Activated CD4-positive, alpha-beta T cell treated with anti-CD3 and anti-CD28 coated beads, Interleukin-2, Interleukin-6, amounts not matched to agents 100 ng/mL and 50 ng/mL, durations not matched to agents 16 hours and 8 hours (primary cell): ENCODE measurements around the gene TRDN.
"Not testable (repeated sequence)": the region's sequence is repeated elsewhere in the genome, so short reads cannot be mapped to it uniquely, and the experiment has no call there.

Source experiments
- DNase-seq: peaks from one replicate; pipeline ENCODE4 v3.0.0-alpha.2; 2020

Gene TRDN

DNA sequence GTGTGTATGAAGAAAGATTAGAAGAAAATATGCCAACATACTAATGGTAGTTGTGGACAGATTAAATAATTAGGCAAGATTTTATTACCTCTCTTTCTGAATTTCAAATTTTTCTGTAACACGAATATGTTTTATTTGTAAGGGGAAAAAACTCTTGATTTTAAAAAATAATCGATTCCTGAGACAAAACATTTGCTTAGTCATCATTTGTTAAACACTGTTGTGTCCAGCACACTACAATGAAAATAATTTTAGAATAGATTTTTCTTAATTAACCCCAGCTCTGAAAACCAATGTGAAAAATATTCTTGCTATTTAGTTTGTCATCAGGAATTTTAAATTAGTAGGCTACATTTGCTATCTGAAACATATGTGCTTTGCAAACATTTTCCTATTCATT lies 253.0 kb downstream of the TRDN start:
- DNase-seq: no peak

DNA sequence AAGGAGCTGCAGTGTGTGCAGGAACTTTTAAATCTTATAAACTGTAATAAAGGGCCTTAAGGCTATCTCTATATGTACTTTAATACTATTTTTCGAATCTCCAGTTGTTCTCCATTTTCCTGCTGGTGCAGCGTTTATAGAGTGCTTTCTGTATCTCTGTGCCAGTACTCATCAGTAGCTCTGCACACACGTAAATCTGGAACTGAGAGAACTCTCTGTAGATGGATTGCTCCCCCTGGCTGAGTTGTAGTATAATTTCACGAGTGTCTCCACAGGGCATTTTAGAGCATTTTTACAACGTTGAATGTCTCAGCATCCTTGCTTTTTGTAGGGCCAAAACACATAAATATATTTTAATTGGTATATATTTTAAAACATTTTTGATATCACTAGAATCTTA lies 256.5 kb downstream of the TRDN start:
- DNase-seq: no peak

DNA sequence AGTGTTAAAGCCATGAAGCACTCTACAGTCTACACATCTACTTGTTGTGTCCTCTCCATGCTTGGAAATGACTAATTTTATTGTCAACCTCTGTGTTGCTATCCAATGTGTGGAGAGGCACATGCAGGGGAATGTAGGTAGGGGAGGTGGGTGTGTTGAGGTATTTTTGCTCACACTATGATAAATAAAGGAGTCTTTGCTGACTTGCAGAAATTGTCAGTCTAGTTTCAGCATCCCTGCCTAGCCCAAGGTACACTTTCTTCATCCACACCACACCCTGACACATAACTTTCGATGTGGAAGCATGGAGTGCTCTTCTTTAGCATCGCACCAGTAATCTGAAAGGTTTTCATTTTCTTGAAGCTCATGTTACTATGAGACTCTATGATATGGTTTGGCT lies 264.0 kb downstream of the TRDN start:
- no peak for DNase-seq

DNA sequence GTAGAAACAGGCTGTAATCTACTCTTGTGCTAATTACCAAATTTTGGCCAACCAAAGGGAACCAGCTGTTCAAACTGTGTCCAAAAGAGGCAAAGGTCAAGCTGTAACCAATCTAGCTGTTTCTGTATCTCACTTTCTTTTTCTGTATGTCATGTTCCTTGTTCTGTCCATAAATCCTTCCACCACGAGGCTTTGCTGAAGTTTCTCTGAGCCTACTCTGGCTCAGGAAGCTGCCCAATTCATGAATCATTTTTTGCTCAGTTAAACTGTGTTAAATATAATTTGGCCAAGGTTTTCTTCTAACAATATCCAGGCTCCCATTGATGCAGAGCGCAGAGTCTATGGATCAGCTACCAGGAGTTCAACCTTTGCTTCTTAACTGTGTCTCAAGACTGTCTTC lies 272.8 kb downstream of the TRDN start:
- no peak for DNase-seq

DNA sequence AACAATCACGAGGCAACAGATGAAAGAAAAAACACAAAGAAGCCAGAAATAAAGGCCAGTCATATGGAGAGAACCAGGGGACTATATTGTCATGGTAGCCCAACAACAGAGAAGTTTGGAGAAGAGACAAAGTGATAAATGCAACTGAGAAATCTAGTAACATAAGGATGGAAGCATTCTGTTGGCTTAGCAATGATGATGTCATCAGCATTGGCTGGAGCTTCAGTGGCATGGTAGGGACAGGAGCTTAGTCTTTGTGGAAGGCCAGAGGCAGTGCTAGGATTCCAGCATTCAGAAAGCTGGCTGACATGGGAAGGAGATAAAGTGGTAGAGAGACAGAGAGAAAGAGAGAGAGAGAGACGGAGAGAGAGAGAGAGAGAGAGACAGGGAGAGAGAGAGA lies 276.4 kb downstream of the TRDN start:
- no peak for DNase-seq

DNA sequence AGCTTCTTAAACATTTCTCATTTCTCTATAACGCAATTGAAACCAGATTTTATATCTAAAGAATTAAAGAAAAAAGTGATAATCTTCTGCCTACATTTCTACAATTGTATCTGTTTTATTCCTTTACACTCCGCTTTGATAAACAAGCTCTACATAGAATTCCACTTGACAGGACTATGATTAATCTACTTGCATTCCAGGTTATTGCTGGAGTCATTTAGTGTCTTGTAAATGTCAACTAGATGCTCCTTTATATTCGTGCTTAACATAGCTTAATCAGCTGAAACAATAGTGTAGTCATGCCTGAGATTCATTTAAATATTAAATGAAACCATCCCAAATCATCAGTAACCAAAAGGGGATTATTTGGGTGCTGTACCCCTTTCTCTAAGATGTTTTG lies 284.0 kb downstream of the TRDN start:
- DNase-seq: no peak

DNA sequence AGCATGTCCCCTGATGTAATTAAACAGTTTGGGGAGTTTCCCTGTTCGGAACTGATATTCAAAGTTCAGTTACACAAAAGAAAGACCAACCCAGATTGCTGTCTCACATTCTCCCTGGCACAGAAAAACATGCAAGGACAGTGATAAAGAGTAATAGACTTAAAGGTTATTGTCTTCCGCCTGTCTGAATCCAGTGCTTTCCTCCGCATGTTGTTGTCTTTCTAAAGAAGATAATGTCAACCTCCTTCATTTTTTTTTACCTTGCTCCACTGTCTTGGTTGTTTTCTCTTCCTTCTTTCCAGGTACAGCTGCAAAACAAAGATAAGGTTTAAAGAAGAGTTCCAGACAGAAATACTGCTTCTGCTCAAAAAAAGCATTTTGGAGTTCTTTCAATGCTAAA lies 284.5 kb downstream of the TRDN start:
- DNase-seq: no peak

DNA sequence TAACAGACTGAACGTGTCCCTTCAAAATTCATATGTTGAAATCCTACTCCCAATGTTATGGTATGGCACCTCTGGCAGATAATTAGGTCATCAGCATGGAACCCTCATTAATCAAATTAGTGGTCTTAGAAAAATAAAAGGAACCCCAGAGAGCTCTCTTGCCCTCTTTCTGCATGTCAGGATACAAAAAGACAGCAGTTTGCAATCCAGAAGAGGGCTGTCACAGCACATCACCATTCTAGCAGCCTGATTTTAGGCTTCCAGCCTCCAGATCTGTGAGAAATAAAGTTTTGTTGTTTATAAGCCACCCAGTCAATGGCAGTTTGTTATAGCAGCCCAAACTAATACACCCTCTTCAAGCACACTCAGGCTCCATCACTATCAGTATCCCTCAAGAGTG lies 292.9 kb downstream of the TRDN start:
- DNase-seq: no peak

DNA sequence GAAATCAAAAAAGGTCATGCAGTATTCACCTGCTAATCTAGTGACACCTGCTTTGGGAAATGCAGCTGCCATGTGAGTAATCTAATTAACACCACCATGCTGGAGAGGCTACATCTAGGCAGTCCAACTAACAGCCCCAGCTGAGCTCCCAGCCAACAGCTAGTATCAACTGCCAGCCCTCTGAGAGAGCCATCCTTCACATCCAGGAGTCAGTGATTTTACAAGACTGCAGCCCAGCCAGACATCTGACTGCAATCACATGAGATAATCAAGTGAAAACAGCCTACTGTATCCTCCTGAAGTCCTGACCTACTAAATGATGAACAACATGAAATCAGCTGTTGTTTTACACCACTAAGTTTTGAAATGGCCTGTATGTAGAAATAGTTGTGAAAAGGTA lies 298.4 kb downstream of the TRDN start:
- no peak for DNase-seq

DNA sequence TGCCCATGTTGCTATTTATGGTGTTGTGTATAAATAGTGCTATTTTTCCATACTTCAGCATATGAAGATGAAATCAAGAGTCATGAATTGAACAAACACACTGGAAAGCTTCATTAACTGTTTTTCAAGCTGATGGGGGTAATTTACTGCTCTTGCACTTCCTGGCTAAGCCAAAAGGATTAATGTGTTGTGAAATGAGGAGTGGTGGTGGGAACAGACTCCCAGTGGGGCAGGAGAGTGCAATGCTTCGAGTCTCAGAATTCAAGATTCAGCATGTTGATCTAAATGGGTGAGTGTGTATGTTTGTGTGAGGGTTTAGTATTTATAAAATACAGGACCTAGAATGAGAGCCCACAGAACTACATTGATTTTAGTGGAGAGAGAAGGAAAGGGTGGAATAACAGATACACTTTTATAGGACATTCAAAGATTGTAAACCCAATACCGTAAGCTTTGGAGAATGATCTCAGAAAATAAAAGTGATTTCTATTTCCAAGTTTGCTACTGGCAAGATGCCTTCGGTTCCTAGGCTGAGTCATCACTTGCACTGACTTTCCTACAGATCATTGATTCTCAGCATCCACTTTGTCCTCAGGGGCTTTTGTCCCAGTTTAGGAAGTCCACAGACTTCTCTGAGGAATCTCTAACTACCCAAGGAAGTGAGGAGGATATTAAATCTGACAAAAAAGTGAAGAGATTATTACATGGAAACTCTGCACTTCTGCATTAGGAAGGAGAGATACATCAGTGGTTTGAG lies 303.6 kb downstream of the TRDN start:
- DNase-seq: no peak

DNA sequence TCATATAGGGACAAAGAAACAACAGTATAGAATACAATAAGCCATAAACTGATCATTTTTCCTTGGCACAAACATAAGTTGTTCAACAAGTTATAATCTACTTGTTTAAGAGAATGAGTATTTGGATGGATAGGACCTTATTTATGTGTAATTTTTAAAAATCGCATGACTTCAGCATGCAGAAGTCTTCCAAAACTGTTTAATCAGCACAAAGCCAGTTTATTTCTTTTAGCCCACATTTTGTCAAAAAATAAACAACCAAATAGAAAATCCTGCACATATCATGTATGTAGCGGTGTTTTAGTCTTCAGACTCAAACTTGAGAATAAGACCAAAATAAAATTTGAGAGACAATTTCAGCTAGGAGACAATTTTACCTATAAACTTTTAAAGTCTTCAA lies 304.7 kb downstream of the TRDN start:
- DNase-seq: no peak

DNA sequence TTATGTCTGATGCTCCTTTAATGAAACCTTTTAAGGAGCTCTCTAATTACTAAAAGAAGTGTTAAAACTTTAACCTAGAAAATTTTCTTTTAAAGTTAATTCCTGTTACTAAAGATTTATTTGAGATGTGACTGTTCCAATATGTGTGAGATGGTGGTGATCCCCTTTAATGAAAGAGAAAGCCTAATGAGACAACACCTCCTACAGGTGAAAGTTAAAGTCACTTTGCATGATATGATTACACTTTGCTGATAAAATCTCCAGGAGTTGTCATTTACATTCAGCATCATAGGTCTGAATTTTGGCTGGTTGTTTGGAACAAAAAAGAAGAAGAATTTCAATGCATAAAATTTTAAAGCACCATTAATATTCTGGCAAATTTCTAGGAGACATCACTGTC lies 307.4 kb downstream of the TRDN start:
- no peak for DNase-seq

DNA sequence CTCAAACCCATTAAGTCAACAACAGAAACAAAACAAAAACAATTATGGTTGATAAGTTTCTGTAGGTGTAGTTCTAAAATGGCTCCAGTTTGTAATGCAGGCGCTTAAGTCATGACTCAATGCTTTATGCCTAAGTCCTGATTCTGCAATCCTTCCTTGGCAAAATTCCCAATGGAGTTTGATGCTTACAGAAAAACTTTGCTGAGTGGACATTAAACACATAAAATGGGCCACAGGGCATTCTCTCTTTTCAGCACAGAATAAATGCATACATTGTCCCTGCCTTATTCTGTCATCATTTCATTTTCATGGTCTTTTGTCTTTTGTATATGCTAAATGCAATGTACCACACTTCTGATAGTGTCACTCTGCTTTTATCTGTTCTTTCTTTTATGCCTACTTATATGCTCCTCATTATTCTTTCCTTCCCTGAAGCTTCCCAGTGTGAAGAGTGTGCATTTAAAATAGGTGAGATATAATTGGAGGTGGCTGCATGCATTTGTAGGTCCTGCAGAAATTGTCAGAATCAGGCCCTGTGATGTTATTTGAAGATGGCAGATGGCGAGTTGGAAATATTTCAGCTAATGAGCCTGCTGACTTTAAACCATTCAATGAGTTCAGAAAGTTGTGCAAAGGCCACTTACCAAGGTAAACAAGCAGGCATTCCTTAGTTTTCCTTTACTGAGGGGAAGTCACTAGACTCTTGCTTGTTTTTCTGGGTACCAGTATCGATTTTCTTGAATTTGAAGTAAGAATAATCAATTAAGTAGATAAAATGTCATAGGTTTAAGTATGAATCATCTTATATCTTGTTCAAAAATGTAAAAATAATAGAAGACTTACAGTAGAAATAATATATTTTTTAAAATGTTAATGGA lies 313.1 kb downstream of the TRDN start:
- no peak for DNase-seq

DNA sequence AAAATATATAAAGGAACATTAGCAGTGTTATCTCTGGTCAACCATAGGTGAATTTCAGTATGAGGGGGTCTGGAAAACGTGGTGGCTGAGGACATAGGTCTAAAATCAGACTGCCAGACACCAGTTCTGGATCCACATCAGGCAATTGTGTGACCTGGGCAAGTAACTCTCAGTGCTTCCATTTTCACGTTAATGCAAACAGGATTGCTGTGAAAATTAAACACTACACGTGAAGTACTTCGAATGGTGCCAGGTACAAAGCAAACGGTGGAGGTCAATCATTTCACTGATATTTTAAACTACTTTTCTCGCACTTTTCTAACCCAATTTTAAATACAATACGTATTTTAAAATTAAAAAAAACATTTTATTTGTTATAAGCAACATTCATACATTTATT lies 315.7 kb downstream of the TRDN start:
- DNase-seq: no peak

DNA sequence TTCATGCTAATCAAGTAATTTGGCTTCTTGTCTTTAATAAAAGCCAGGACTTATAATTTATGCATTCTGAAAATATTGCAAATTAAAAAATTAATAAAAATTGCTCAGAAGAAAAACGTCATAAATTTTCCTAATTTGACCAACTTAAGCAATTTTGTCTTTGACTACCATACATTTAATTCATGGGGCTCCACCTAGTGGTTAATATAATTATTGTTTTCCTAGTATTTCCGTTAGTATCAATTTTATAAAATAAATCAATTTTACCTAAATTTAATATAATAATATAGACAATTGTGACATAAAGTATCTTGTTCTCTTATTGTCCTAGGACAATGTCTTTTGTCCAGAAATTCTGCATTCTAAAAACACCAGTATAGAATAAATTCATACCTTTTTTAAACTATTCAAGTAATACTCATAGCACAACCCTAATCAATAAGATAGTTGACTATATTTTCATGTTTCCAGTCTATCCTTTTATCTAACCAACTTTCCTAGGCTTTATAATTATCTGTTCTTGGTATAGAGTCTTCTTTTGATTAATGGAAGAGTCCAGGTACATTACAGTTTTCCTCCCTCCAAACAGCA lies 319.9 kb downstream of the TRDN start:
- DNase-seq: peak; percentile 27

DNA sequence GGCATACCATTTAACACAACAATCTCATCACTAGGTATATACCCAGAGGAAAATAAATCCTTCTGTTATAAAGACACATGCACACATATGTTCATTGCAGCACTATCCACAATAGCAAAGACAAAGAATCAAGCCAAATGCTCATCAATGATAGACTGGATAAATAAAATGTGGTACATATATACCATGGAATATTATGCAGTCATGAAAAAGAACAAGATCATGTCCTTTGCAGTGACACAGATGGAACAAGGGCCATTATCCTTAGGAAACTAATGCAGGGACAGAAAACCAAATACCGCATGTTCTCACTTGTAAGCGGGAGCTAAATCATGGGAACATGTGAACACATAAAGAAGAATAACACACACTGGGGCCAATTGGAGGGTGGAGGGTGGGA lies 322.3 kb downstream of the TRDN start:
- not testable (repeated sequence) for DNase-seq

DNA sequence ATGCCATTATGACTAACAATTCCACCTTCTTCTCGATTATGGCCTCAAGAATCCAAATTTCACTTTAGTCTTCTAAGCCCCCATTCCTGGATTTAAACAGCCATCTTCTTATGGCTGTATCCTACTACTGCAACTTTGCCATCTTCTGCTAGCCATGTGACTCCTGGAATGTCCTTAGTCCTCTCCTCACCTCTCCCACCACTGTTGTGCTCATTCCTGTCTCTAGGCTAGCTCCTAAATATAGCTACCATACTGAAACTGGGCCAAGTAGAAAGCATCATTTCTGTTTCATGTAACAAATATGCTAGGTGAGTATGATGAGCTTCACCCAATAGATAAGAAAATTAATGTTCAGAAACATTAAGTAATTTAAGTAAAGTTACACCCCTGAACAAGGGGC lies 327.6 kb downstream of the TRDN start:
- no peak for DNase-seq

DNA sequence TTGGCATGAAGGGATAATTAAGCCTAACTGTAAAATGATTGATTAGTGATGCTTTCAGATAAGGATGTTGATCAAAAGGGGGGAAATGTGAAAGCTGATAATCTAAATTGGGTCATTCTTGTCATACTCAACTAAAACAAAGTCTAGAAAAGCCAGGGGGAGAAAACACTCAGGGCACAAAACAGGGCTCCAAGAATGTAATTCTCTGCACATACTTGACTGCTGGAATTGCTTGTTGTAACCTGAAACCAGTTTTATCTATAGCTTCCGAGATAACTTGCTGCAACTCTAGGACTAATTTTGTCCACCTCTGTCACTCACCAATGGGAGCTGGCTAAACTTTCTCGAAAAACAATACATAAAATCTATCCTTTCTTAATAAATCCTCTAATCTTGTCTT lies 330.4 kb downstream of the TRDN start:
- DNase-seq: no peak

DNA sequence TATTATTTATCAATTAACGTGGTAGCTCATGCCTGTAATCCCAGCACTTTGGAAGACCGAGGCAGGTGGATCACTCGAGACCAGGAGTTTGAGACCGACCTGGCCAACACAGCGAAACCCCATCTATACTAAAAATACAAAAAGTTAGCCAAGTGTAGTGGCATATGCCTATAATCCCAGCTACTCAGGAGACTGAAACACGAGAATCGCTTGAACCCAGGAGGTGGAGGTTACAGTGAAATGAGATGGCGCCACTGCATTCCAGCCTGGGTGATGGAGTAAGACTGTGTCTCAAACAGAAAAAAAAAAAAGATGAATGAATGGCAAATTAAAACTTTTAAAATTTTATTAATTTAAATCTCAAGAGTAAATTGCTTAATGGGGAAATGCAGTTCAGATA lies 341.1 kb downstream of the TRDN start:
- no peak for DNase-seq

DNA sequence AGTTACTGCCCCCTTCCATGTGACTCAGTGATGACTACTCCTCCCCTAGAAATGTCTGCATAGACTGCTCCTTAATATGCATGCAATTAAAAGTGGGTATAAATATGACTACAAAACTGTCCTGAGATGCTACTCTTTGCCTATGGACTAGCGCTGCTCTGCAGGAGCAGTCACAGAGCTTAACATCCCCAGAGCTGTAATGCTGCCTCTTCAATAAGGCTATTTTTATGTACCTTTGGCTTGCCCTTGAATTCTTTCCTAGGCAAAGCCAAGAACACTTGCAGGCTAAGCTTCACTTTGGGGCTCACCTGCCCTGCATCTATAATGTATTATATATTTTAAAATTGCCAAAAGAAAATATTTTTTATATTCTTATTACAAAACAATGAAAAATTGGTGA lies 341.6 kb downstream of the TRDN start:
- DNase-seq: no peak

DNA sequence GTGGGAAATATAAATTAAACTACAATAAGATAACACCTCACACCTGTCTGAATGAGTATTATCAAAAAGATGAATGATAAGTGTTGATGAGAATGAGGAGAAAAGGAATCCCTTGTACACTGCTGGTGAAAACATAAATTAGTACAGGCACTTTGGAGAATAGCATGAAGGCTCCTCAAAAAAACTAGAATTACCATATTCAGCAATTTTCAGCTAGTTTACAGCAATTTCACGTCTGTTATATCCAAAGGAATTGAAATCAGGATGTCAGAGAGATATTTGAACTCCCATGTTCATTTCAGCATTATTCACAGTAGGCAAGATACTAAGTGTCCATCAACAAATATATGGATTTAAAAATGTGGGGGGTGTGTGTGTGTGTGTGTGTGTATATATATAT lies 348.1 kb downstream of the TRDN start:
- no peak for DNase-seq

DNA sequence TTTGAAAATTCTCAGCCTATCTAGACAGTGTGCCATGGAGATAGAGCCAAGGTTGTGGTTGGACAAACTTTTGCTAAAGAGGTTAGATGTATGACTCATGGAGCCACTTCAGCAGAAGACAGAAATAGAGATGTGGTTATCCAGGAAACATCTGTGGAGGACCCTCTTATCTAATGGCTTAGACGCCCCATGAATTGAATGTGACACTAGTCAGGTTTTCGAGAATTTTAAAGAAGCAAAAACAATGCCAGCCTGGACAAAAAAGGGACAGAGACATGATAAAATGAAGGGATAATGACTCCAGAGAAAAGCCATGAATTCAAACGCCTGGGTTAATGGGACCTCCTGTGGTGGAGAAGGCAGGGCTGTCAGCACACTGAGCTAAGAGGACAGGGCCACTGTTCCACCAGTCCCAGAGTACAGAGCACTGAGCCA lies 360.2 kb downstream of the TRDN start:
- no peak for DNase-seq

DNA sequence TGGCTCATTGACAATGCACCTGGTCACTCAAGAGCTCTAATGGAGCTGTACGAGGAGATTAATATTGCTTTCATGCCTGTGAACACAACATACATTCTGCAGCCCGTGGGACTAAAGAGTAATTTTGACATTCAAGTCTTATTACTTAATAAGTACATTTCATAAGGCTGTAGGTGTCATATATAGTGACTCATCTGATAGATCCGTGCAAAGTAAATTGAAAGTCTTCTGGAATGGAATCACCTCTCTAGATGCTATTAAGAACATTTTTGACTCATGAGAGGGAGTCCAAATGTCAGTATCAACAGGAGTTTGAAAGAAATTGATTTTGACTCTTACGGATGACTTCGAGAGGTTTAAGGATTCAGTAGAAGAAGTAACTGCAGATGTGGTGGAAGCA lies 372.8 kb downstream of the TRDN start:
- DNase-seq: no peak

DNA sequence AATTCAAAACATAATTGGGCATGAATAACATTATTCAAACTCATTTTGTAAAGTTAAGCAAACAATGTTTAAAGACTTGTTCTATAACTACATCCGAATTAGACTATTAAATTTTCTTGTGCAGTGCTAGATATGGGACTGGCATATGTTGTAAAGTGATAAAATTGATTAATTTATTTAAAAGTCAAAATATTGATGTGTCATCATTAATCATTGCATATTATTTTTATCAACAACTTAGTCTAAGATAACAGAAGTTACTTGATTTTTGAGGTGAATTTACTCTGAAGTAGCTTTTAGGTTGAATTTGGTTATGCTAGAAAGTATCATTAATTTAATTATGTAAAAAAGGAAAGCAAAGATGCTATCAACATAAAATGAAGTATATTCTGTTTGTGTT lies 396.1 kb downstream of the TRDN start:
- no peak for DNase-seq
